ENCODE measurements around the gene CPNE6.

The CPNE6 gene

DNA sequence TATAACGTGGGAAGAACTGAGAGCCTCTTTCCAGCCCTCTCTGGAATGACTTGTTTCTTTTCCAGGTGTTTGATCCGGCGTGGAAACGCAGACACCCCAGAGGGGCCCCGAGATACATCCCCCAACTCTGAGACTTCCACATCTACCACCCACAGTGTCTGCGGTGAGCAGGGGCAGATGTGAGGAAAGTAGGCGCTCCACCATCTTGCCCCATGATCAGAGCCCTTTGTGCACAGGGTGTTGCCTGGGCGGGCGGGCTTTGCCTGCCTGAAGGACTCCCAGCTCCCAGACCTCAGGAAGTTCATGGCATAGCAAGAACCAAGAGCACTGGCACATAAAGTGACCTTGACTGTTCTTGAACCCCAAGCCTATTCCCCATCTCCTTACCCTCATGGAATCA is 16.7 kb upstream of the CPNE6 start:
- no peak for DNase-seq (ENCODE audit: low read depth in 2 of 2)

DNA sequence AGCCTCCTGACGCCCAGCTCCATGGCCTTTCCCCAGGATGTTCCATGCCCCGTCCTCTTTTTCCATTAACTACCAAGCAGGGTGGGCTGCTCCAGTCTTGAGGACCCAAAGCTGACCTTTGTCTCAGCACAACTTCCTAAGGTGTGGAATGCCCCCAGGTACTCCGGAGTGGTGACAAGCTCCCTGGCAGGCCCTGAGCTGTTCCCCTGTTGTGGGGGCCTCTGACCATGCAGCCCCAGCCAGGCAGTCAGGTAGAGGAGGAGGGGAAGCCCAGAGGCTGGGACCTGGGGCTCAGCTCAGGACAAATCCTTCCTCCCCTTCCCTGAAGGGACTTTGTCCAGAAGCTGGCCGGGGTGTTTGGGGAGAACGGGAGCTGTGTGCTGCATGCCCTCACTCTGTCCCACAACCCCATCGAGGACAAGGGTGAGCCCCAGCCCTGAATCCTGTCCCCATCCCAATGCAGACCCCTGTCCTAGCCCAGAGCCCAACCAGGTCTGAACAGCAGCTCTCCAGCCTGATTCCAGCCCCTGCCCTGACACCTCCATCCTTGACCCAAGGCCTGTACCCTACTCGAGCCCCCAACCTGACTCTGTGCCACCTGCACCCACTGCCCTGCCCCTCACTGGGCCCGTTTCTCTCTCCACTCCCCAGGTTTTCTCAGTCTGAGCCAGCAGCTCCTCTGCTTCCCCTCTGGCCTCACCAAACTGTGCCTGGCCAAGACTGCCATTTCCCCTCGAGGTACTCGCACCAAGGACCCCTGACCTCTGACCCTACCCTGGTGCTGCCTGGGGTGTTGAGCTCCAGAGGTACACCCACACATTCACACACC is 15.2 kb upstream of the CPNE6 start:
- no peak for DNase-seq (ENCODE audit: low read depth in 2 of 2)

DNA sequence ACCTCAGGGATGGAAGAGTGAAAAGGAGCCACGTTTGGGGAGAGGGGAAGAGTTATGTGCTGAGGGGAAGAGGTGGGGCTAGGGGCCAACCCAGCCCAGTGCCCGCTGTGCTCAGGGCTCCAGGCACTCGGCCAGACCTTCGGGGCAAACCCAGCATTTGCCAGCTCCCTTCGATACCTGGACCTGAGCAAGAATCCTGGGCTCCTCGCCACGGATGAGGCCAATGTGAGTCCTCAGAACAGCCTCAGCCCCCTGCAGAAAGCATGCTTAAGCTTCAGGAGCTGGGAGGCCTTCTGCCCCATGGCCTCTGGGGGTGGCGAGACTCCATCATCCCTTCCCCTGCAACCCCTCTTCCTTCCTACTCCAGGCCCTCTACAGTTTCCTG is 14.6 kb upstream of the CPNE6 start:
- DNase-seq (ENCODE audit: low read depth in 2 of 2) = no peak

DNA sequence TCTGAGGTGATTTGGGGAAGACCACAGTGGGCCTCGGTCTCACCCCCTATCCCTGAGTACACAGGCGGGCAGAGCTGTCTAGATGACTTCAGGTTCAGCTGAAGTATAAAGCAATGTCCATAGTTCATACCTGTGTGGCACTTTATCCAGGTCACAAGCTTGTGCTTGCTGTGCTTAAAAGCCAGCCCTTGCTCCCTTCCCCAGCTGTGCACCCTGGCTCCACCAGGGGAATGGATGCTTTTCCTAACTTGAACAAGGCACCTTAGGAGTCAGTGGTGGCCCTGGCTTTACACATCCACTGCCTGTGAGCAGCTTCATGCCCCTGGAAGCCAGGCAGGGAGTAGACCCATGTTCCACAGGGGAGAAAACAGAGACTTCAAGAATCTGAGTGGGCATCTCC is 14.1 kb upstream of the CPNE6 start:
- DNase-seq (ENCODE audit: low read depth in 2 of 2) = no peak

DNA sequence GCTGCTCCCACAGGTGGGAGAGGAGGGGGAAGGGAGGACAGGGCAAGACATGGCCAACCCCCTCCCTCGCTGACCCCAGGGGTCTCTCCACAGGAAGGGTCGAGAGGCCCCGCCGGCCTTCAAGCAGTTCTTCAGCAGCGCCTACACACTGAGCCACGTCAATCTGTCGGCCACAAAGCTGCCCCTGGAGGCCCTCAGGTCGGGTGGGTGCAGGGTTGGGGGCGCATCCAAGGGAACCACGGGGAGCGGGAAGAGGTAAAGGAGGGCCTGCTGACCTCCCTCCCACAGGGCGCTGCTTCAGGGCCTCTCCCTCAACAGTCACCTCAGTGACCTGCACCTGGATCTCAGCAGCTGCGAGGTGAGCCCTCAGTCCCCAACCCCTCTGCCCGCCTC is 13.5 kb upstream of the CPNE6 start:
- no peak for DNase-seq (ENCODE audit: low read depth in 2 of 2)

DNA sequence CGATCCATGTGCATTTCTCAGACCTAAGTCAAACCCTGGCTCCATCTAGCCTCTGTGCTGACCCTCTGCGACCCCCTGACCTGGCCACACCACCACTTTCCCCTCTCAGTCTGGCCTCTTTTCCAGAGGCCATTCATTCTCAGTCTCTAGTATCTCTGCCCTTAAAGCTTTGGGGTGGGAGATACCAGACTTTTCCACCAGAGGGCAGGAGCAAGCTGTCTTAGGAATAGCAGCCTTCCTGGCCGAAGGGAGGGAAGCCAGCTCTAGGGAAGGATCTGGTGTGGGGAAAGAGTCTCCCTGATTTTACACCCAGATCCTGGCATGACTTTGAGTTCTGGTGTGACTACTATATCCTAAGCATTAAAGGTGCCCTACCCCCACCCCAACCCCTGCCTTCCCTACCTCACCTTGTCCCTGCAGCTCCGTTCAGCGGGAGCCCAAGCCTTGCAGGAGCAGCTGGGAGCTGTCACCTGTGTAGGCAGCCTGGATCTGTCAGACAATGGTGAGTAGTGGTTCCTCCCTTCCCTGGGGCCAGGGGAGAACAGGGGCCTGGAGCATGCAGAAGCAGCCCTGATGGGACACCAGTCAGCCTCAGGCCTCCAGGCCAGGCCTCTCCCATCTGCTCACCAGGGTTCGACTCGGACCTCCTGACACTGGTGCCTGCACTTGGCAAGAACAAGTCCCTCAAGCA is 13.0 kb upstream of the CPNE6 start:
- DNase-seq (ENCODE audit: low read depth in 2 of 2) = no peak

DNA sequence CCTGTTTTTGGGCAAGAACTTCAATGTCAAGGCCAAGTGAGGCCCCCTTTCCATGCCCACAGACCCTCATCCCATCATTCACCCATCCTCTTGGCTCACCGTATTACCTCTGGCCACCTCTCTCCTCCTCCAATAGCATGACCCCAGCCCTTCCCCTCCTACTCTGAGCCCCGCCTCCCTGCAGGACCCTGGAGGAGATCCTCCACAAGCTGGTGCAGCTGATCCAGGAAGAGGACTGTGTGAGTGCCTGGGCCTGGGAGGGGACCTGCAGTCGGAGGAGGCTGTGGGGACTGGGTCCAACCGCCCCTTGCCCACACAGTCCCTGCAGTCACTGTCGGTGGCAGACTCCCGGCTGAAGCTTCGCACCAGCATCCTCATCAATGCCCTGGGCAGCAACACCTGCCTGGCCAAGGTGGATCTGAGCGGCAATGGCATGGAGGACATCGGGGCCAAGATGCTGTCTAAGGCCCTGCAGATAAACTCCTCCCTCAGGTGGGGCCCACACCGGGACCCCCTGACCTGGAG is 12.3 kb upstream of the CPNE6 start:
- no peak for DNase-seq (ENCODE audit: low read depth in 2 of 2)

DNA sequence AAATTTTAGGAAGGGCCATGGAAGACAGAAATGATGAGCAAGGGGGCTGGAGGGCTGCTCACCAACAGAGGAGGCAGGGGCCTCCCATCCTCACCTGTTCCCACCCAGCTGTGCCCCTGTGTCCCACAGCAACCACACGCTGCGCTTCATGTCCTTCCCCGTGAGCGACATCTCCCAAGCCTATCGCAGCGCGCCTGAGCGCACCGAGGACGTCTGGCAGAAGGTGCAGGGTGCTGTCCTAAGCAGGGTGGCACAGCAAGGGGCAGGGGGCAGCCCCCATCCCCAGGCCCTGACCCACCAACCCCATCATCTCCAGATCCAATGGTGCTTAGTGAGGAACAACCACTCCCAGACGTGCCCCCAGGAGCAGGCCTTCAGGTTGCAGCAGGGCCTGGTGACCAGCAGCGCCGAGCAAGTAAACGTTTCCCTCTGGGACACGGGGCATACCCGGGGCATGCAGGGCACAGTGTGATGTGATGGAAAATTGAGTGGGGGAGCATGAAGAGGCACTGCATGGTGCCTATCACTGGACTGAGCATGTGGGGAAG is 11.4 kb upstream of the CPNE6 start:
- DNase-seq (ENCODE audit: low read depth in 2 of 2) = no peak

DNA sequence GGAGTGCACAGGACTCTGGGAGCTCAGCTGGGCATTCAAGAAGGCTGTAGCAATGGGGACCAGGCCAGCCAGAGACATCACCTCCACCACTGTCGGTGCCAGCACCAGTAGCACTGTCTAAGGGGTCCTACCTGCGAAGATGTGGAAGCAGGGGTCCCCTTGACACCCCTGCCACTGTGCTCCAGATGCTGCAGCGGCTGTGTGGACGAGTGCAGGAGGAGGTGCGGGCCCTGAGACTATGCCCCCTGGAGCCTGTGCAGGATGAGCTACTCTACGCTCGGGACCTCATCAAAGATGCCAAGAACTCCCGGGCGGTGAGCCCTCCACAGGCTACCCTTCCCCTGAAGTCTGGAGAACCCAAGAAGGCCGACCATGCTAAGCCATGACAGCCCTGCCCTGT is 10.9 kb upstream of the CPNE6 start:
- no peak for DNase-seq (ENCODE audit: low read depth in 2 of 2)

DNA sequence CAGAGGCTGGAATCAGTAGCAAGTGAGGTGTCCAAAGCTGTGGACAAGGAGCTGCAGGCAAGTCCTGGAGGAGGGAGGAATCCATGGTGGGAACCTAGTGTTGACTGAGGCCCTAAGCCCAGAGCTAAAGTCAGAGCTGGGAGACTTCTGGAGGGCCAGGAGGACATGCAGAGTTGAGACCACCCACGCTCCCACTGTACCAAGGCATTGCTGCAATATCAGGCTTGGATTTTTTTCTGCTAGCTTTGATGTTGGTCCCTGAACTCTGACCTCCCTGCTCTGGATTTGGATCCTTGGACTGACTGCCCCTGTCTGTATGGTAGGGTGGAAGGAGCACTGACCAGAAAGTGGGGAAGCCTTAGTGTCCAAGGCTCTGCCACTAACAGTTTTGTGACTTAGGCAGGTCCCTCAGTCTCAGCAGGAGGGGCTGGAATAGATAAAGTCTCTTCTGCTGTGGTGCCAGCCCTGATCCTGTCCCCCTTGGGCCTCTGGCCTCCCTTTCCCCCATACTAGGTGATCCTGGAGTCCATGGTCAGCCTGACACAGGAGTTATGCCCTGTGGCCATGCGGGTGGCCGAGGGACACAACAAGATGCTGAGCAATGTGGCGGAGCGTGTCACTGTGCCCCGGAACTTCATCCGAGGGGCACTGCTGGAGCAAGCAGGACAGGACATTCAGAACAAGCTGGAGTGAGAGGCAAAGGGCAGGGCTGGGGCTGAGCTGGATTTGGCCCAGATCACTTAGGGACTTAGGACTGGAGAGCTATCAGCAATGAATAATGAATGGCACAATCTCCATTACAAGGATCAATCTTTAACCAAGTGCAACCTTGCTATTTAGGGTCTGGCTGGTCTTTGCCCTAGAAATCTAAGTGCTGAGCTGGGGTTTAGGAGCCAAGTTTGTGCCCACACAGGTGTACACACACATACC is 10.1 kb upstream of the CPNE6 start:
- DNase-seq (ENCODE audit: low read depth in 2 of 2) = no peak

DNA sequence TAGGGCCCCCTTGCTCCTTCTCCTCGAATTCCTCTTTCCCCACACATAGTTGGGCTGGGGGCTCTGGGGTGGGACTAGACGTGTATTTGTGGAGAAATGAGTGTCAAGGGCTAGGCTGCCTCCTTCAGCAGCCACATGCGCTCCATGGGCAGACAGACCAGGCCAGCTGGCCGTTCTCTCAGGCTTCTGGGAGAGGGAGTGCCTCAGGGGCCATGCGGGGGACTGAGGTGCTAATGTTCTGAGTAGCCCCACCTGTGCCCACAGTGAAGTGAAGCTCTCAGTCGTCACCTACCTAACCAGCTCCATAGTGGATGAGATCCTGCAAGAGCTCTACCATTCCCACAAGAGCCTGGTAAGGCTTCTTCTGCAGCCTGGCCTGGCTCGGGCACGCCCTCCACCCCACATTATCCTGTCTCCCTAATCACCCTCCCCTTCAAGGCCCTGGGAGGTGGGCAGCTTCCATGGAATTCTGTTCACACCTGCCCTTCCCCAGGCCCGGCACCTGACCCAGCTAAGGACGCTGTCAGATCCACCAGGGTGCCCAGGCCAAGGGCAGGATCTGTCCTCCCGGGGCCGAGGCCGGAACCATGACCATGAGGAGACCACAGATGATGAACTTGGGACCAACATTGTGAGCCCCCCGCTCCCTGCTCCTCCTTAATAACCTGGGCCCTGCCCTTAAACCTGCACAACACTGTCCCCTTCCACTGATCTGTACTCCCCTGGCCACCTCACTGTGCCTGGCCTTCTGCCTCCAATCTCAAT is 9.0 kb upstream of the CPNE6 start:
- no peak for DNase-seq (ENCODE audit: low read depth in 2 of 2)

DNA sequence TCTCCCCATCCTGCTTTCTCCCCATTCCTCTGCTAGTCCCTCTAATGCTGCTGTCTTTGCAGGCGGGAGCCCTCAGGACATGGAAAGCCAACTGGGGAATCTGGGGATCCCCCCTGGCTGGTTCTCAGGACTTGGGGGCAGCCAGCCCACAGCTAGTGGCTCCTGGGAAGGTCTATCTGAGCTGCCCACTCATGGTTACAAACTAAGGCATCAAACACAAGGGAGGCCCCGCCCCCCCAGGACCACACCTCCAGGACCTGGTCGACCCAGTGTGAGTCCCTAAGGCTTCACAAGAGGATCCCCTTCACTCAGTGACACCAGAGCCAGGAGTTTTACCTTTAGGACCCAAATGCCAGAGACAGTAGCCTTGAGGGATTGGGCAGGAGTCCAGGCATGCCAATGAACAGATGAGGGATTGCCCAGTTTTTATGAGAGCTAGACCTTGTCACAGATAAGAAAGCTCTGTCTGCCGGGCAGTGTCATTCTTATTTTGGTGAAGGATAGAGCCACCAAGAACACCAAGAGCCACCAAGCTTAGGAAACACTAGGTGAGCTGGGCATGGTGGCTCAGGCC is 8.0 kb upstream of the CPNE6 start:
- DNase-seq (ENCODE audit: low read depth in 2 of 2) = no peak

DNA sequence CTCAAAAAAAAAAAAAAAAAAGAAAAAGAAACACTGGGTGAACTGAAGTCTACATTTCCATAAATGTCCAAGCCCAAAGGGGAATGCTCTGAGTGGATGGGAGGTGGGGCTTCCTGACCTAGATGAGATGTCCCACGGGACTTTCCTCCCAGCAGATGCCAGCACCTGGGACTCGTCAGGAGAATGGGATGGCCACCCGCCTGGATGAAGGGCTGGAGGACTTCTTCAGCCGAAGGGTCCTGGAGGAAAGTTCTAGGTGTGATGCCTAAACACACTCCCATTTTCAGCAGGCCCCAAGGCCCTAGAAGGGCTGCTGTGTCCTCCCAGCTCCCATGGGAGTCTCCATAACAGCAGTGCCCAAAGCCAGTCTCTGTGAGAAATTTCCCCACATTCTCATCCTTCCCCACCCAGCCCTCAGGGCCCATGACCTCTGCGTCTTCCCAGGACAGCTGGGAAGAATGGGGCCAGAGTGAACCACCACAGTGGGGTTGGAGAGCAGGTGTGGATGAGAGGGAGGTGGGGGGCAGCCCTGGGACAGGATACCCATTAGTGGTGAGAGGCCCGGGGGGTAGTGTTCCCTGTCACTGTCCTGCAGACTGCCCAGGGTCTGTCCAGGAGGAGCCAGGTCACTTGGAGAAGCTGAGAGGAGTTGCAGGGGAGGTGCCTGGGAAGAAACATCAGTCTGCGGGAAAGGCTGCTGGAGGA is 7.1 kb upstream of the CPNE6 start:
- DNase-seq (ENCODE audit: low read depth in 2 of 2) = no peak

DNA sequence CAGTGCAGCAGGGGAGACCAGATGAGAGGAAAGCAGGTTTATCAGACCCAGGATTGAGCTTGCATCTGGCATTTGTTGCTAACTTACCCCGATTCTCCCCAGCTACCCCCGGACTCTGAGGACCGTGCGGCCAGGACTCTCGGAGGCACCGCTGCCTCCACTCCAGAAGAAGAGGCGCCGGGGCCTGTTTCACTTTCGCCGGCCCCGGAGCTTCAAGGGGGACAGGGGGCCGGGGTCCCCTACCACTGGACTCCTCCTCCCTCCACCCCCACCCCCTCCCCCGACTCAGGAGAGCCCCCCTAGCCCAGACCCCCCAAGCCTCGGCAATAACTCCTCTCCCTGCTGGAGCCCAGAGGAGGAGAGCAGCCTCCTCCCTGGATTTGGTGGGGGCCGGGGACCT is 6.5 kb upstream of the CPNE6 start:
- no peak for DNase-seq (ENCODE audit: low read depth in 2 of 2)

DNA sequence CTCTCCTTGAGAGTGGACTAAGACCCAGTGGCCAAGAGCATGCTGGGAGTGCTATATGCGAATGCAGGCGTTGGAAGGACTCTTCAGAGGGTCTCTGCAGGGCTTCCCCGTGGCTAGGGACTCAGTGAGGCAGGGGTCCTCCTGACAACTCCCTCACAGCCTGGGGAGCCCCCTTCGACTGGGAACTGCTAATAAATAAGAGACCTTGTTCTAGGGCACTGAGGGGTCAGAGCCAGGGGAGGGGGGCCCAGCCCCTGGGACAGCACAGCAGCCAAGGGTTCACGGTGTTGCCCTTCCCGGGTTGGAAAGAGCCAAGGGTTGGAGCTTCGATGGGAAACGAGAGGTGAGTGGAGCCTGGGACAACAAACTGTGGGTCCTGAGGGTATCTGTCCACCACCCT is 6.0 kb upstream of the CPNE6 start:
- DNase-seq (ENCODE audit: low read depth in 2 of 2) = no peak

DNA sequence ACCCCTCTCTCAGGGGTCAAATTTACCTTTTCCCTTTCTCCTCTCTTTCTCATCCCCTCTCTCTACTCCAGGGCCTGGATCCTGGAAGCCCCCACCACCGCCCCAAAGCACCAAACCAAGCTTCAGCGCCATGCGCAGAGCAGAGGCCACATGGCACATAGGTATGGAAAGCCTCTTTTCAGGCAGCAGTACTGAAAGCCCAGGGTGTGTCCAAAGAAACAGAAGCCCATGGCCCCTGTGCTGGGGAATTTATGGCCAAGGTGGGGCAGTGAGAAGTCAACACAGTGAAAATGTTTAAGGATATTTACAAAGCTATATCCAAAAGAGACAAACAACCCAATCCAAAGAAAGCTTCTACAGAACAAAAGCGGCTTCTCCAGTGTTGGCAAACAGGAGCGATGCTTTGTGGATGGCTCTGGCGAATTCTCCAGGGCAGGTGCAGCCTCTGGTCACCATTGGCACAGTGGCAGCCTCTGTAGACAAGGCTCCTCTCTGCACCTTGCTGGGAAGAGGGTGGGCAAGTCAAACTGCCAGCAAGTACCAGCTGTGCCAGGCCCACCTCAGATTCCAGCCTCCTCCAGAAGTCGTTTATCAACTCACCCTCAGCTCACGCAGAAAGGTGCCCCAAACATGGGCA is 4.7 kb upstream of the CPNE6 start:
- DNase-seq (ENCODE audit: low read depth in 2 of 2) = no peak

DNA sequence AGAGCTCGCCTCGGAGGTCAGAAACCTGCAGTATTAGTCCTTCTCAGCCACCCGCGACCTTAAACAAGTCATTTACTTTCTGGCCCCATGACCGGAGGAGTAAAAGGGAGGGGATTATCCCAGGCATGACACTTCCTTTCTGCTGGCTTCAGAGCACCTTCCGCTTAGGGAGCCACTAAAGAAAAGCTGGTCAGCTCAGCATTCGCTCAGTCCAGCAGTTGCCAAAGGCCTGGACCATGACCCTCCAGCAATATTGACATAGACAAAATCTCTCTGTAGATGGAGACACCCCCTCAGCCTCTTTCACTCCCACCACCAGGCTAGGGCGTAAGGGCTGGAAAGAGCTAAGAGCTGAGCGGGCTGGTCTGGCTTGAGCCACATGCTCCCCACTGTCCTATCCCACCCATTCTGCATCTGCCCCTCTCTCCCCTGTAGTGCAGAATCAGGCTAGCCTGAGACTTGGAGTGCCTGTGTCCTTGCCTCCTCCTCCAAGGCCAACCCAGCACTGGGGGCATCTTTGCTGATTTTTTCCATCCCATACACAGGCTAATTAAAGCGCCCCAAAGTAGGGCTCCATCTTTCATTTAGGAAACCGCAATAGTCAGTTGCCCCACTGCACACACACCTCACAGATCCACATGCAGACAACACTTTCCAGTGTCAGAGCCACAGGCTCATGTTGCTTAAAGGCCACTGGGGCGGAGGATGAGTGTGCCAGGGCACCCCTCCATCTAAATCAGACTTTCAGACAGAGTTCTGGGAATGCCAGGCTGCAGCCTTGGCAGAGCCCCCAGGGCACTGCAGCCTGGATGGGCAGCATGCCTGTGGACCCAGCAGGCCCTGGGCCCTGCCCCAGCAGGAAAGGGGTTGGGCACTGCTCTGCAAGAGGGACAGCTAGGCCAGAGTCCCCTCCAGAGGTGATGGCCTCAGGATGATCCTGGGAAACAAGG is 4.0 kb upstream of the CPNE6 start:
- DNase-seq (ENCODE audit: low read depth in 2 of 2) = no peak

DNA sequence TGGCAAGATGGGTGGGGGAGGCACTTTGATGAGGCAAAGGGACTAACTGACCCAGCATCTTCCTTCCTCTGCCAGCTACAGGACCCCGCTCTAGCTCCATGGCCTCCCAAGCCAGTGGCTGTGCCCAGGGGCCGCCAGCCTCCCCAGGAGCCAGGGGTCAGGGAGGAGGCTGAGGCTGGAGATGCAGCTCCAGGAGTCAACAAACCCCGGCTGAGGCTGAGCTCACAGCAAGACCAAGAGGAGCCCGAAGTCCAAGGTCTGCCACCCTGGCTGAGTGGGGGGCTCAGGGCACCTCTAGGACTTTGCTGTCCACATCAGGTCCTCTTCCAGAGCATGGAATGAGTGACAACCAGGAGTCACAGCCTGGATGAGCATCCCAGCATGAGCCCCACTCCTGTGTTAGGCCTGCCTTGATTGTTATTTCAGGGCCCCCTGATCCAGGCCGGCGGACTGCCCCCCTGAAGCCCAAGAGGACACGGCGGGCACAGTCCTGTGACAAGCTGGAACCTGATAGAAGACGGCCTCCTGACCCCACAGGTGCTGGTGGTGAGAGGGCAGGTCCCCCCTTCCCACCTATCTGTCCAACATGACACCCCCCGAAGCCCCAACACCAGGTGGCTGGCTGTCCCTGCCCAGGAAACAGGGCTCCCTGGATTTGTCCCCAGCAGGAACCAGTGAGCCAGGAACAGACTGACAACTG is 2.5 kb upstream of the CPNE6 start:
- DNase-seq (ENCODE audit: low read depth in 2 of 2) = no peak

Data from stimulated activated CD8-positive, alpha-beta memory T cell treated with anti-CD3 and anti-CD28 coated beads, Interleukin-7, amount 100 ng/mL, for 4 hours (primary cell).